HG03558 (cell line): ENCODE data around the gene SPTLC2.

Experiments
- ATAC-seq: cut with Tn5 transposase; IDR thresholded peaks from one replicate; pipeline ENCODE4 v1.9.1; 2021; ENCODE audit warnings: moderate number of reproducible peaks; ENCODE audit not compliant: unreplicated experiment; ENCODE audit errors: extremely low read depth

SPTLC2 gene

DNA sequence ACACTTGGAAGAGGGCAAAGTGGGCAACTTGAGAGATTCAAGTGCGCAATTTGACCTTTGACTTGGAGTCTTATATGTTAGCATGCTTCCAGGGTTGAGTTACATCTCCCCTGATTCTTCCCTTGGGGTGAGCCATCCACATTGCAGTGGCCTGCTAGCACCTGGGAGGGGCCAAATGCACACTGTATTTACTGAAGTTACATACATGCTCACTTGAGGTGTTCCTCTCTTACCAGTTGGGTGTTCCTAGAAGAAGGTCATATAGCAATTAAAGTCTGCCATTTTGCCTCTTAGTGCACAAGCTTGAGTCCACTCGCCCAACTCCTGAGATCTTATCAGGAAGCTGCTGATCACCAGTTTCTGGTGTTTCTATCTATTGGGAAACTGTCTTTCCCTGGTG, 13.7 kb upstream of the SPTLC2 start:
- ATAC-seq = no peak

- no peak for ATAC-seq
Measured at GRCh38 chr14:77625360-77625759, 8.9 kb upstream of the SPTLC2 start.

DNA sequence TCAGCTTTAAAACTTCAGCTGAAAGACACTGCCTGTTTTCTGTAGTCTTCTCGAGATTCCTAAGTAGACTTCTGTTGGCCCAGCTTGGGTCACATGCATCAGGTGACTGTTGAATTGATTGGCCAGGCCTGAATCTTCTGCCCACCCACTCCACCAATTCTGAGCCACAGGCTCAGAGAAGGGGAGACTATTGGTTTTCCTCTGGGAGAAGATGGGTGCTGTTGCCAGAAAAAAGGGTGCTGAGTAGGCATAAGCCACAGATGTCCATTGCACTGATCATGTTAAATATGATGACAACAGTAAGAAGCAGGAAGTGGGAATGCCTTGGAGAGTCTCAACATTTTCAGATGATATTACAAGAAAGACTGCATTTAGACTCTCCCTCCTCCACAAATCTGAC, 6.8 kb upstream of the SPTLC2 start:
- ATAC-seq = no peak

- no peak for ATAC-seq
Measured at GRCh38 chr14:77622366-77622961, 6.0 kb upstream of the SPTLC2 start.

DNA sequence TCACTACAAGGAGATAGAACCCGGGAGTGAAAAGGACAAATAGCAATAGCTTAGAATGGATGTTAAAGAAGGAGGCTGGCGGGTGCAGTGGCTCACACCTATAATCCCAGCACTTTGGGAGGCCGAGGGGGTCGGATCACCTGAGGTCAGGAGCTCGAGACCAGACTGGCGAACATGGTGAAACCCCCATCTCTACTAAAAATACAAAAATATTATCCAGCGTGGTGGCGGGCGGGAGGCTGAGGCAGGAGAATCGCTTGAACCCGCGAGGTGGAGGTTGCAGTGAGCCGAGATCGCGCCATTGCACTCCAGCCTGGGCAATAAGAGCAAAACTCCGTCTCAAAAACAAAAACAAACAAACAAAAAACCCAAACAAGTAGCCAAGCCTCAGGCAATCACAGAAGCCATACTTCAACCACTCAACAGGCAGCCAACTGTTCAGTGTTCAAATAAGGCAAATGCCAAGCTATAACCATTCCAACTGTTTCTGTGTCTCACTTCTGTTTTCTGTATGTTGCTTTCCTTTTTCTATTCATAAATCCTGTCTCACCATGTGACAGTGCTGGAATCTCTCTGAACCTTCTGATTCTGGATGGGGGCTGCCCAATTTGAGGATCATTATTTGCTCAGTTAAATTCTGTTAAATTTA, 3.9 kb upstream of the SPTLC2 start:
- ATAC-seq = no peak

- no peak for ATAC-seq
Measured at GRCh38 chr14:77618381-77618970, 2.0 kb upstream of the SPTLC2 start.

GRCh38 chr14:77616133-77616453, 344 bp downstream of the SPTLC2 start:
- peak; percentile 1 for ATAC-seq

DNA sequence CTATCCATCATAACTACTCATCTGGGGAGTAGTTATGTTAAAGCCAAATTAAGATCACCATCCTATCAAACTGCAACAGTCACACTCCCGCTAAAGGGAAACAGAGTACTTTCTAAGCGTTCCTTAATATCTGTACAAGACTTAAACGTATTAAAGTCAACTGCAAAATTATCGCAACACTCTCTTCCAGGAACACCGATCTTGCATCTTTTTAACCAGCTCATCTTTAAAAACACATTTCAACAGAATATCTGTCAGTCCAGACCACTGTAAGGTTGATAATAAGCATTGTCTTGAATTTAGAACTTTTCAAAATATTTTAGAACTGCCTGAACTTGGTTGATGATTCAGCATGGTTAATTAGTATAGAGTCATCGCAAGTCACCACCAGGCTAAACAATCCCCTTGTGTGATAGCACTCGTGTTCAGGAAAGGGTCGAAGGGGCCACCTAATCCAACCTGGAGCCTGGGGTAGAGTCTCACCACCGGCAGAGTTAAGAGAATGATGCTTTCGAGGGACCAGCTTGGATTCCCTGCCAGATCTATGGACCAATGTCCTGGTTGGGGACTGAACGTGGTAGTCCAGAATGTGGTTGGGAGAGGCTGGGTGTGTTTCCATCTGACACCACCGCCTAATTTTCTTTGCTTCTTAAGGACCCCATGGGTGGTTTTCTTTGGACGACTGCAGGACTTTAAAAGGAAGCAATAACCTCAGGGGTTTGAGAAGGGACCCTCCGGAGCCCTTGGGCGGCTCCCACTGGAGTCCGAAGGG, 890 bp downstream of the SPTLC2 start:
- ATAC-seq = no peak

GRCh38 chr14:77613201-77613600, 3.2 kb downstream of the SPTLC2 start:
- ATAC-seq = no peak

GRCh38 chr14:77612011-77612620, 4.3 kb downstream of the SPTLC2 start:
- no peak for ATAC-seq

- ATAC-seq = no peak
Measured at GRCh38 chr14:77610553-77610952, 5.9 kb downstream of the SPTLC2 start.

GRCh38 chr14:77609922-77610321, 6.5 kb downstream of the SPTLC2 start:
- no peak for ATAC-seq

DNA sequence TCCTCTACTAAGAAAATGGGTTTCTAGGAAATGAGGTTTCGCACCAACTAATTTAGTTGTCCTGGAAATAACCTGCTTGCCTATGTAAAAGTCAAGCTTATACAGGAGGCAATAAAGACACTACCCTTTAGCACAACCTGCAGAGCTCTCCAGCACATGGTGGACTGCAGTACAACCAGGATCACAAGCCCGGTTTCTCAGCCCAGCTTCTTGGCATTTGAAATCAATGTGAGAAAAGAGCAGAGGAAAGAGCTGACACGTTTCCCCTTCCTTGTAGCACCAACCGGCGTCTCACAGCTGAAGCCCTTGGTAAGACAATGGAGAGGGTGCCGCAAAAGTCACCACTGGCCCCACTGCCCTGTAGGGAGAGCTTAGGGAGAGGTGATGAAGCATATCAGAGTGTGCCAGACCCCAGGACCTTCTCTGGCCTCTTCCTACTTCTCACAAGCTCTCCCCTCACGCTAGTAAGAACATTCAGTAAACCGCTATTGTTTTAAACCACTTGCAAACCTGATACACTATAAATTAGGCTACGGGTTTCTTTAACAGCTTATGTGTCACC, 8.6 kb downstream of the SPTLC2 start:
- no peak for ATAC-seq

DNA sequence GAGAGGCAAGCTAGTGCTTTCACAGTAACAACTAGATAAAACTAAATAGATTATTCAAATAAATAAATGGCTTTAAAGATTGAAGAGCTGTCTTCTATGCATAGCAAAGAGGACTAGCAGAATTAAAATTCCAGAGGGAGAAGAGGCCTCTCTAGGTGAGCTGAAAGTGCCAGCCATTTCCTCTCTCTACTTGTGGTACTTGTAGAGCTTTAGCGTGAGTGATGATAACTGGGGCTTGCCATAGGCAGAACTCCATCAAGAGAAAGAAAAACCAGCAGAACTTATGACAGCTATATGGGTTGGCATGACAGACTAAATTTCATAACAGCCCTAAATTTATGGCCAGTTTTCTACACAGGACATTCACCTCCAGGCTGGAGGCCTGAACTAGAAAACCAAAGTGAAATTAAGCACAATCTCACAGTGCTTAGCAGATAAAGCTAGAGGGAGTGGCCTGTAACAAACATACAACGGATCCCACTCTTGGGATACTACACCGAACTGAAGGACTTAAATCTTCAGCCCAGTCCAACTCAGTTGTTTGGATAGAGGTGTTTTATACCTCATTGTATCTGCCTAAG, 11.0 kb downstream of the SPTLC2 start:
- ATAC-seq = no peak

- ATAC-seq = no peak
Measured at GRCh38 chr14:77603654-77604255, 12.7 kb downstream of the SPTLC2 start.

DNA sequence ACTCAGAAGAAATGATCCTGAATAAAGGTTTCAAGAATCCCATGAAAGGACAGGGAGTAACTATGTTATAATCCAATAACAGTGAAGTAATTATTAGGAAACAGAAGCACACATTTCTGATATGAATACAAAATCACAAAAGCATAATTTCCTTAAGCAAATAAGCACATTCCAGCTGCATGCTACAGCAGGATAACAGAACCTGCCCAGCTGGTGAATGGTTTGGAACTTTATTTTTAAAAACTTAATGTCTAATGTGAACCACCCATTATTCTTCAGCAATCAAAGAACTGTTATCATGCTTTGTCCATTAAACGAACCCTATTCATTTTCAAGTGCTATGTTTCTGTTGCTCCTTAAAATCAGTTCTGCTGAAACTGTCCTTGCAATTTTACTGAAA, 13.4 kb downstream of the SPTLC2 start:
- ATAC-seq = no peak

DNA sequence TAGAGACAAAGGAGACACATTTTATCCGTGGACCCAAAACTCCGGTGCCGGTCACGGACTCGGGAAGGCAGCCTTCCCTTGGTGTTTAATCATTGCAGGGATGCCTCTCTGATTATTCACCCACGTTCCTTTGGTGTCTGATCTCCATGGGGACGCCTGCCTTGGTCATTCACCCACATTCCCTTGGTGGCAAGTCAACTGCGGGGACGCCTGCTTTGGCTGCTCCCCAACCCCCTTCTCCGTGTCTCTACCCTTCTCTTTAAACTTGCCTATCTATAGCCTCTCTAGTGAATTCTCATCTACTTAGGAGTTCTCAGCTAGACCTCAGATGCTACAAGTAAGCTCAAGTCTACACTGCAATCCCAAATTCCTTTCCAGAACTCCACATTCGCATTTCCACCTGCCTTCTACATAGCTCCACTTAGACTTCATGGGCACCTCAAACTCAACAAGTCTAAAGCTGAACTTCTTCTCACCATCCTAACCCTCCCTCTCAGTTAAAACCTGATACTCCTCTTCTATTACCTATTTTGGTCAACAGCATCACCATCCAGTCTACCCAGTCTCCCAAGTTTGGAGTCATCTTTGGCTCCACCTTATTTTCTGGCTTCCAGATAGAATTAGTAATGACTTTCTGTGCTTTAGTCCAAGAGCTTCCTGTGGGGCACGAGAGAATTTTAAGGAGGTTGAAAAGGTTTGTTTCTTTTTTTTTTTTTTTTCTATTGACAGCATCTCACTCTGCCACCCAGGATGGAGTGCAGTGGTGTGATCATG, 14.4 kb downstream of the SPTLC2 start:
- no peak for ATAC-seq

- no peak for ATAC-seq
Measured at GRCh38 chr14:77599889-77600288, 16.5 kb downstream of the SPTLC2 start.

DNA sequence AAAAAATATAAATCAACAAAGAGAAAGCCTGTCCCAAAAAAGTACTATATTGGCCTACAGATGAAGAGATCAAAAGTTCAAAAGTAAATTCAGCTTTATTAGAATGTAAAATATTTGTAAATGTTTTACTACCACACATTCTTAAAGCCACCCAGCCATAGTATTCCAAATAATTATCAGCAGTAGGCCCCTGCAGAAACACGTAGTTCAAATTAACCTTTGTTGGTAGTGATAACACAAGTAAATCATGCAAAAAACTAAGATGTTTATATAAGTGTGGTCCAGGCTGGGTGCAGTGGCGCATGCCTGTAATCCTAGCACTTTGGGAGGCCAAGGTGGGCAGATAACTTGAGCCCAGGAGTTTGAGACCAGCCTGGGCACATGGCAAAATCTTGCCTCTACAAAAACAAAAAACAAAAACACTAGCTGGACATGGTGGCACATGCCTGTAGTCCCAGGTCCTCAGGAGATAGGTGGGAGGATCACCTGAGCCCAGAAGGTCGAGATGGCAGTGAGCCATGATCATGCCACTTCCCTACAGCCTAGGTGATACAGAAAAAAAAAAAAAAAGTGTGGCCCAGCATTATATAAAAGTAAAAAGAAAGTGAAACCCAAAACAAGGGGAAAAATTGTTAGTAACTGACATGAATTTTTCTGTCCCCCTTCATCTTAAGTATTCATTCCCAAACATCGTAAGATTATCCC, 17.9 kb downstream of the SPTLC2 start:
- ATAC-seq = no peak
